ENCODE measurements around the gene POLR1B. TPM values are rescaled to one million over a fixed set of nuclear protein-coding genes. Genes with fewer than 3 reads are reported as not detected.

The POLR1B gene
- total RNA-seq, 1 experiment from 2014 or later = 83.6 TPM

- H4K5ac ChIP-seq (ENCODE audit: insufficient read length, low read depth, low read length) = no peak overlapping the region
- no peak for TF ChIP-seq CTCF (conservative IDR thresholded peaks at IDR 0.05)
- H4K20me1 ChIP-seq (ENCODE audit: control insufficient read depth, insufficient read depth, insufficient read length) = no peaks in the 10 kb centered on the region
- H4K8ac ChIP-seq (replicated peaks; ENCODE audit: insufficient read length, low read depth, low read length) = no peak overlapping the region
- H2AK5ac ChIP-seq (ENCODE audit: insufficient read length, low read length) = no peak overlapping the region
- no peak for DNase-seq
- H2BK15ac ChIP-seq (ENCODE audit: low read depth, low read length) = no peak overlapping the region
- peaks cover 0 to 2% of the 10 kb centered on the region in 2 experiments; a peak in 1 of 4 replicates for H3K4me1 Mint-ChIP-seq
- H3K23me2 ChIP-seq (ENCODE audit: insufficient read length, low read depth, low read length, poor library complexity, severe bottlenecking) = no peaks in the 10 kb centered on the region
- H3K79me1 ChIP-seq (ENCODE audit: insufficient read depth, low read depth, low read length, poor library complexity, severe bottlenecking) = peaks cover 5% of the 10 kb centered on the region
- H3K27me3 ChIP-seq (ENCODE audit: insufficient read depth, low read length) = no peaks in the 10 kb centered on the region
- WGBS (ENCODE audit: extremely low coverage, insufficient read length, low lambda C conversion rate) = no CpG with 5 or more reads among the region's 2 CpGs
- H3K79me2 ChIP-seq (ENCODE audit: insufficient read depth, low read length) = peaks cover 7% of the 10 kb centered on the region; the same call in 1 of the 2 replicates
- no peak overlapping the region for H2AFZ ChIP-seq (ENCODE audit: low read length)
- no peaks in the 10 kb centered on the region for H3K9me3 Mint-ChIP-seq
- H3K4me1 ChIP-seq (ENCODE audit: insufficient read depth, low read length) = no peaks in the 10 kb centered on the region
- no peak overlapping the region for H4K91ac ChIP-seq (ENCODE audit: insufficient read length, low read depth, low read length)
- no peaks in the 10 kb centered on the region for H3K9me3 ChIP-seq (ENCODE audit: control insufficient read depth, low read depth, low read length)
- H2BK20ac ChIP-seq (ENCODE audit: low read depth, low read length, poor library complexity, severe bottlenecking) = no peak overlapping the region
- no peak overlapping the region for H2BK12ac ChIP-seq (ENCODE audit: insufficient read length, low read depth, low read length)
- no peak overlapping the region for H3K9ac ChIP-seq (ENCODE audit: extremely low read depth, insufficient read length, low read length)
- H3K23ac ChIP-seq (ENCODE audit: insufficient read length, low read depth, low read length) = no peak overlapping the region
- H3T11ph ChIP-seq (ENCODE audit: low read length) = no peak overlapping the region
- no peak overlapping the region; a peak in 1 of 7 replicates for H3K27ac Mint-ChIP-seq
- no peak overlapping the region for H3K4me3 Mint-ChIP-seq
- no peak overlapping the region for H3K56ac ChIP-seq (ENCODE audit: insufficient read length, low read depth, low read length)
- no peak overlapping the region for H3K18ac ChIP-seq (ENCODE audit: insufficient read length, low read depth, low read length)
- H3K4ac ChIP-seq (ENCODE audit: low read depth, low read length) = no peak overlapping the region
- no peak overlapping the region for H2BK5ac ChIP-seq (ENCODE audit: insufficient read length, low read length)
- no peak overlapping the region for H3K14ac ChIP-seq (ENCODE audit: insufficient read depth, low read length)
- no peaks in the 10 kb centered on the region for H3K27me3 Mint-ChIP-seq (ENCODE audit: low read depth)
- H3K27ac ChIP-seq (ENCODE audit: insufficient read length, low read depth, low read length) = no peak overlapping the region
- no peak overlapping the region for H3K4me2 ChIP-seq (ENCODE audit: insufficient read depth, insufficient read length, low read length)
- H3K36me3 Mint-ChIP-seq (ENCODE audit: insufficient read depth in 1 of 3, low read depth in 3 of 3) = peaks cover 54 to 65% (median 64%) of the 10 kb centered on the region in 3 experiments; a peak in 6 of 7 replicates
- H2BK120ac ChIP-seq (ENCODE audit: low read depth, low read length, poor library complexity, severe bottlenecking) = no peak overlapping the region
These were observed 6.7 kb downstream of the POLR1B start for GRCh38 chr2:112548980-112549379.

Measured in H9 (cell line).